Natural killer cell (primary cell): ENCODE data around the gene SAE1. TPM values are rescaled to one million over a fixed set of nuclear protein-coding genes. Genes with fewer than 3 reads are reported as not detected.
"Not testable (repeated sequence)": the region's sequence is repeated elsewhere in the genome, so short reads cannot be mapped to it uniquely, and the experiment has no call there.

Experiments
- ATAC-seq, 3 donors: fragments of 150-1000 bp in 2 of 3; fragments of 200-7000 bp in 1 of 3; cut with Tn5 transposase; 1 replicate in 1 of 3; 2 replicates in 2 of 3; pipeline ENCODE4 v1.10.0; 2021; ENCODE audit warnings: mild to moderate bottlenecking in 2 of 3, moderate library complexity in 2 of 3
- DNase-seq, 2 donors: peaks; one replicate each; pipeline versions ENCODE4 v3.0.0 to v3.0.0-alpha.2; 2013 to 2021; ENCODE audit warnings: mixed read lengths in 1 of 2
- H3K27ac ChIP-seq: one replicate; pipeline ENCODE4 v1.5.1; 2013; ENCODE audit warnings: mild to moderate bottlenecking, low read length
- H3K27me3 ChIP-seq: one replicate; pipeline ENCODE4 v1.6.1; 2013; ENCODE audit warnings: low read length; ENCODE audit not compliant: control insufficient read depth, insufficient read depth
- H3K36me3 ChIP-seq: one replicate; pipeline ENCODE4 v1.6.1; 2013; ENCODE audit warnings: low read length; ENCODE audit not compliant: control insufficient read depth, insufficient read depth
- H3K4me1 ChIP-seq: one replicate; pipeline ENCODE4 v1.6.1; 2013; ENCODE audit warnings: low read length; ENCODE audit not compliant: control insufficient read depth, insufficient read depth
- H3K4me3 ChIP-seq: one replicate; pipeline ENCODE4 v1.5.1; 2013; ENCODE audit warnings: low read length
- H3K9me3 ChIP-seq: one replicate; pipeline ENCODE4 v1.6.1; 2013; ENCODE audit warnings: low read length; ENCODE audit not compliant: control insufficient read depth, insufficient read depth
- H3K27ac Mint-ChIP-seq, 2 donors: one replicate each; pipeline ENCODE4 v1.8.0; 2022; ENCODE audit warnings: mild to moderate bottlenecking in 2 of 2, mixed read lengths in 2 of 2, moderate library complexity in 1 of 2
- H3K27me3 Mint-ChIP-seq, 2 donors: one replicate each; pipeline ENCODE4 v1.8.0; 2022; ENCODE audit warnings: low read depth in 2 of 2, mixed read lengths in 2 of 2
- H3K36me3 Mint-ChIP-seq: one replicate; pipeline ENCODE4 v1.8.0; 2022; ENCODE audit warnings: mixed read lengths
- H3K4me1 Mint-ChIP-seq, 2 donors: one replicate each; pipeline ENCODE4 v1.8.0; 2022; ENCODE audit warnings: mixed read lengths in 2 of 2
- H3K4me3 Mint-ChIP-seq: one replicate; pipeline ENCODE4 v1.8.0; 2022; ENCODE audit warnings: mild to moderate bottlenecking, moderate library complexity, mixed read lengths
- H3K9me3 Mint-ChIP-seq, 2 donors: one replicate each; pipeline ENCODE4 v1.8.0; 2022; ENCODE audit warnings: mixed read lengths in 2 of 2
- CTCF ChIP-seq: fragments of 200-600 bp; IDR thresholded peaks from one replicate; pipeline ENCODE4 v1.8.0; 2022; ENCODE audit warnings: antibody characterized with exemption
- WGBS: methylation state at CpG from one replicate; pipeline ENCODE4 v1.1.7; 2013; ENCODE audit warnings: missing lambda C conversion rate; ENCODE audit not compliant: insufficient coverage; 5-methylcytosine and 5-hydroxymethylcytosine counted together
- intact Hi-C: fragments of 100-400 bp; cut with micrococcal nuclease; formaldehyde crosslinking; loops from one replicate; pipeline ENCODE4 v1.14.2; 2022
- total RNA-seq, 4 donors: library from RNA; stranded (reverse); fragments of 120-200 nt in 1 of 4; gene quantifications; one replicate each; pipeline versions ENCODE4 v1.2.3 to v1.2.4, GENCODE V29; 2013 to 2022

The SAE1 gene
- total RNA-seq, 3 donors from 2014 or later (not counting 1 experiment from before 2014, with no cell fraction given) = 42.5 to 49.3 (median 46.0) TPM

DNA sequence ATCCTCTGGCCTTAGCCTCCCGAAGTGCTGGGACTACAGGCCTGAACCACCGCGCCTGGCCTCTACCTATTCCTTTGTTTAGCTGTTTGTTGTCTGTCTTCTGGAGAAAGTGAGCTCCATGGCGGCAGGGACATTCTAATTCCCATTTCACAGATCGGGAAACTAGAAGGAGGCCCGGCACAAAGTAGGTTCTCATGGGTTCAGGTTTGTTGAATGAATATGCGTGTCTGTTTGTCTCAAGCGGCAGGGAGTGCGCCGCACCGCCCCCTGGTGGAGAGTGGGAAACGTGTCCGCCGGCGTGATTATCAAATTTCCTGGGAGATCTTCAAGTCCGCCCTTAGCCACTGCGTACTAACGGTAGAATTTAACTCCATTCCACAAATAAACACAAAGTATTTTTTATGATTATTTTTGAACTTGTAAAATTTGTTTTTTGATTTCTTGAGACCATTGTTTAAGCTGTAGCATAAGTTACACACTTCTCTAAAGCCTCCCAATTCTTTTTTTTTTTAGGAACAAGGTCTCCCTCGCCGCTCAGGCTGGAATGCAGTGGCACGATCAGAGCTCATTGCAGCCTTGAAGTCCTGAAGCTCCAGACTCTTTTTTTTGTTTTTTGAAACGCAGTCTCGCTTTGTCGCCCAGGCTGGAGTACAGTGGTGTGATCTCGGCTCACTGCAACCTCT is 116.8 kb downstream of the SAE1 start:
- Mint-ChIP-seq H3K27me3 (peaks cover 0 to 9% of the 10 kb centered on the region in 2 donors), H3K4me3 (peak overlapping the region; percentile 10), H3K27ac (peak overlapping the region in 1 of 2 donors; percentile 49), H3K4me1 (peaks cover 0 to 5% of the 10 kb centered on the region in 2 donors), H3K9me3 (no peaks in the 10 kb centered on the region), H3K36me3 (no peaks in the 10 kb centered on the region)
- H3K27ac ChIP-seq = no peak overlapping the region
- peak; percentile 96 for TF ChIP-seq CTCF
- H3K4me1 ChIP-seq = peaks cover 26% of the 10 kb centered on the region
- intact Hi-C loops = loop anchor here (1.0 kb wide), 1 partner anchor 98 kb away; no protein-coding TSS in a partner anchor
- ATAC-seq (peak in 1 of 3 donors; percentile 21), DNase-seq (peak; percentile 81 to 87)
- H3K4me3 ChIP-seq = no peak overlapping the region
- no peaks in the 10 kb centered on the region for H3K9me3 ChIP-seq
- 38% methylated on average over 22 of the region's 25 CpGs for WGBS
- H3K27me3 ChIP-seq = no peaks in the 10 kb centered on the region
- H3K36me3 ChIP-seq = no peaks in the 10 kb centered on the region

DNA sequence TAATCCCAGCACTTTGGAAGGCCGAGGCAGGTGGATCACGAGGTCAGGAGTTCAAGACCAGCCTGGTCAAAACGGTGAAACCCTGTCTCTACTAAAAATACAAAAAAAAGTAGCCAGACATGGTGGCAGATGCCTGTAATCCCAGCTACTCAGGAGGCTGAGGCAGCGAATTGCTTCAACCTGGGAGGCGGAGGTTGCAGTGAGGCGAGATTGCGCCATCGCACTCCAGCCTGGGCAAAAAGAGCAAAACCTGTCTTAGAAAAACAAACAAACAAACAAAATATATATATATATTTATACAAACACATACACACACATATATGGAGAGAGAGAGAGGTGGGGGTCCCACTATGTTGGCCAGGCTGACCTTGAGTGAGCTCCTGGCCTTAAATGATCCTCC is 122.4 kb downstream of the SAE1 start:
- H3K36me3 Mint-ChIP-seq, H3K27me3 Mint-ChIP-seq, intact Hi-C loops, H3K9me3 Mint-ChIP-seq, H3K27me3 ChIP-seq, ATAC-seq, H3K27ac ChIP-seq, H3K4me3 Mint-ChIP-seq, DNase-seq, H3K27ac Mint-ChIP-seq, H3K36me3 ChIP-seq, H3K9me3 ChIP-seq, H3K4me3 ChIP-seq: not testable (repeated sequence)
- H3K4me1 Mint-ChIP-seq = peaks cover 17 to 21% of the 10 kb centered on the region in 2 donors
- H3K4me1 ChIP-seq = peaks cover 17% of the 10 kb centered on the region
- 82% methylated on average over 5 of the region's 8 CpGs for WGBS

DNA sequence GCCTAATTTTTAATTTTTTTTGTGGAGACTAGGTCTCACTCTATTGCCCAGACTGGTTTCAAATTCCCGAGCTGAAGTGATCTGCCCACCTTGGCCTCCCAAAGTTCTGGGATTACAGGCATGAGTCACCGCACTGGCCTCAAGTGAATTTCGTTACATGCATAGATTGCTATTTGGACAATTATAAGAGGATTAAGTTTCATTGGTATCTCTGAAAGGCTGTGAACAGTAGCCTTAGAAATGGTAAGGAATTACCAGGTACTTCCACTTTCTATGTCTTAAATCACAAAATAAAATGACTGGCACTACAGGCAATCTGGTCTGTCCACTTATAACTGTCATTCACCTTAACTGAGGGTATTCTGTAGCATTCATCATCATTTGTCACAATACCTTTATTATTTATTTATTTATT is 122.8 kb downstream of the SAE1 start:
- no peak for DNase-seq
- Mint-ChIP-seq H3K27ac (peak overlapping the region in 1 of 2 donors; percentile 42), H3K36me3 (no peaks in the 10 kb centered on the region), H3K4me1 (peaks cover 20 to 24% of the 10 kb centered on the region in 2 donors), H3K4me3 (no peak overlapping the region), H3K27me3 (no peaks in the 10 kb centered on the region), H3K9me3 (no peaks in the 10 kb centered on the region)
- Histone ChIP-seq H3K27ac (no peak overlapping the region), H3K4me1 (peaks cover 22% of the 10 kb centered on the region), H3K27me3 (no peaks in the 10 kb centered on the region), H3K9me3 (no peaks in the 10 kb centered on the region), H3K4me3 (no peak overlapping the region), H3K36me3 (no peaks in the 10 kb centered on the region)
- WGBS = 93% methylated on average over 3 of the region's 3 CpGs
- ATAC-seq = no peak
- no peak for TF ChIP-seq CTCF
- intact Hi-C loops = no loop called here

- TF ChIP-seq CTCF = no peak
- intact Hi-C loops = no loop called here
- peak overlapping the region; percentile 42 to 43 for H3K27ac Mint-ChIP-seq
- H3K9me3 Mint-ChIP-seq = no peaks in the 10 kb centered on the region
- Histone ChIP-seq H3K4me1 (peaks cover 22% of the 10 kb centered on the region), H3K4me3 (no peak overlapping the region), H3K27me3 (no peaks in the 10 kb centered on the region), H3K9me3 (no peaks in the 10 kb centered on the region), H3K27ac (no peak overlapping the region), H3K36me3 (peaks cover 5% of the 10 kb centered on the region)
- H3K27me3 Mint-ChIP-seq = no peaks in the 10 kb centered on the region
- H3K4me1 Mint-ChIP-seq = peaks cover 25 to 29% of the 10 kb centered on the region in 2 donors
- 88% methylated on average over 4 of the region's 5 CpGs for WGBS
- no peaks in the 10 kb centered on the region for H3K36me3 Mint-ChIP-seq
- ATAC-seq (no peak), DNase-seq (peak in 1 of 2 donors; percentile 38)
- no peak overlapping the region for H3K4me3 Mint-ChIP-seq
These were observed 123.3 kb downstream of the SAE1 start for GRCh38 chr19:47253970-47254369.
